HEK293 (cell line): ENCODE results near the gene C16orf86.

Experiments used
- CTCF ChIA-PET: fragments of 350-600 bp; formaldehyde crosslinking; extraction: SDS; loops from one replicate; lab custom pipeline; 2021; ENCODE audit warnings: antibody characterized with exemption; lab: Yijun Ruan, JAX
- POLR2A ChIA-PET: fragments of 300-600 bp; formaldehyde crosslinking; extraction: SDS; loops from one replicate; lab custom pipeline; 2020; ENCODE audit warnings: antibody characterized with exemption, inconsistent platforms; lab: Yijun Ruan, JAX
- H3K27ac ChIP-seq: fragments of 200-500 bp; sonication (Bioruptor generic); 2 replicates; pipeline ENCODE4 v1.5.1; 2014; ENCODE audit warnings: low read depth, low read length, control low read depth, inconsistent platforms; ENCODE audit errors: extremely low read depth
- H3K36me3 ChIP-seq, 2 experiments: fragments of 200-500 bp in 1 of 2; sonication (Bioruptor generic) in 1 of 2; 1 replicate in 1 of 2; 2 replicates in 1 of 2; pipeline ENCODE4 v1.5.1; 2014 to 2017; ENCODE audit warnings: inconsistent platforms in 2 of 2, low read length in 2 of 2; ENCODE audit not compliant: control insufficient read depth in 2 of 2, insufficient read depth in 1 of 2
- H3K4me1 ChIP-seq: fragments of 200-500 bp; sonication (Bioruptor generic); 2 replicates; pipeline ENCODE4 v1.5.1; 2014; ENCODE audit warnings: mild to moderate bottlenecking, low read length, inconsistent platforms; ENCODE audit not compliant: control insufficient read depth, insufficient read depth
- H3K4me3 ChIP-seq: 2 replicates; pipeline ENCODE4 v1.5.1; 2011; ENCODE audit warnings: low read depth, mild to moderate bottlenecking, control low read depth, low read length, moderate library complexity
- H3K9me3 ChIP-seq: fragments of 200-500 bp; sonication (Bioruptor generic); 2 replicates; pipeline ENCODE4 v1.5.1; 2014; ENCODE audit warnings: low read depth, low read length, inconsistent platforms; ENCODE audit not compliant: control insufficient read depth, insufficient read depth
- ATF2 ChIP-seq: fragments of 450-650 bp; formaldehyde crosslinking; IDR thresholded peaks from 2 replicates; pipeline ENCODE4 v1.5.1; 2016; ENCODE audit warnings: missing biosample characterization, missing genetic modification characterization, low read depth
- IKZF3 ChIP-seq: fragments of 450-650 bp; IDR thresholded peaks from 2 replicates; pipeline ENCODE4 v1.5.0; 2018; ENCODE audit warnings: missing biosample characterization, mild to moderate bottlenecking, missing genetic modification characterization, moderate library complexity
- KLF7 ChIP-seq: fragments of 450-650 bp; formaldehyde crosslinking; IDR thresholded peaks from 2 replicates; pipeline ENCODE4 v1.5.1; 2016; ENCODE audit warnings: missing biosample characterization, missing genetic modification characterization, borderline replicate concordance
- MEIS1 ChIP-seq: sonication (generic); formaldehyde crosslinking; IDR thresholded peaks from 2 replicates; pipeline ENCODE4 v1.8.1; 2022; ENCODE audit warnings: missing genetic modification reagents, mild to moderate bottlenecking, borderline replicate concordance
- SETDB1 ChIP-seq: IDR thresholded peaks from one replicate; pipeline ENCODE4 v1.6.1; 2017; ENCODE audit warnings: mild to moderate bottlenecking, low read length, moderate library complexity, mixed read lengths; ENCODE audit not compliant: insufficient read length
- SP2 ChIP-seq: fragments of 450-650 bp; formaldehyde crosslinking; IDR thresholded peaks from 2 replicates; pipeline ENCODE4 v1.5.1; 2016; ENCODE audit warnings: missing biosample characterization, missing genetic modification characterization
- YY2 ChIP-seq: fragments of 450-650 bp; formaldehyde crosslinking; IDR thresholded peaks from 2 replicates; pipeline ENCODE4 v1.5.1; 2016; ENCODE audit warnings: missing biosample characterization, missing genetic modification characterization
- ZBTB8A ChIP-seq: fragments of 450-650 bp; formaldehyde crosslinking; IDR thresholded peaks from 2 replicates; pipeline ENCODE4 v1.5.1; 2016; ENCODE audit warnings: missing biosample characterization, missing genetic modification characterization
- ZFP69B ChIP-seq: fragments of 450-650 bp; formaldehyde crosslinking; IDR thresholded peaks from 2 replicates; pipeline ENCODE4 v1.5.1; 2016; ENCODE audit warnings: missing biosample characterization, missing genetic modification characterization
- ZNF114 ChIP-seq: fragments of 450-650 bp; formaldehyde crosslinking; IDR thresholded peaks from 2 replicates; pipeline ENCODE4 v1.5.0; 2017; ENCODE audit warnings: missing biosample characterization, missing genetic modification characterization
- ZNF133 ChIP-seq: fragments of 450-650 bp; formaldehyde crosslinking; IDR thresholded peaks from 2 replicates; pipeline ENCODE4 v1.5.1; 2016; ENCODE audit warnings: missing biosample characterization, missing genetic modification characterization
- ZNF280D ChIP-seq: fragments of 450-650 bp; formaldehyde crosslinking; IDR thresholded peaks from 2 replicates; pipeline ENCODE4 v1.5.1; 2016; ENCODE audit warnings: missing biosample characterization, missing genetic modification characterization
- ZNF654 ChIP-seq: fragments of 450-650 bp; formaldehyde crosslinking; IDR thresholded peaks from 2 replicates; pipeline ENCODE4 v1.5.1; 2016; ENCODE audit warnings: low read depth, missing biosample characterization, missing genetic modification characterization
- ZNF658 ChIP-seq: fragments of 450-650 bp; formaldehyde crosslinking; IDR thresholded peaks from 2 replicates; pipeline ENCODE4; 2016; ENCODE audit warnings: missing biosample characterization, missing genetic modification characterization
- ZNF837 ChIP-seq: fragments of 450-650 bp; formaldehyde crosslinking; IDR thresholded peaks from 2 replicates; pipeline ENCODE4 v1.5.1; 2016; ENCODE audit warnings: missing biosample characterization, missing genetic modification characterization
- TF ChIP-seq, protein P1 (sequence below): fragments of 450-650 bp; formaldehyde crosslinking; IDR thresholded peaks from 2 replicates; pipeline ENCODE4 v1.5.1; 2017; ENCODE audit warnings: missing biosample characterization, missing genetic modification characterization
- TF ChIP-seq, protein P2 (sequence below): fragments of 450-650 bp; formaldehyde crosslinking; IDR thresholded peaks from 2 replicates; pipeline ENCODE4 v1.5.0; 2017; ENCODE audit warnings: missing biosample characterization, missing genetic modification characterization, borderline replicate concordance
- TF ChIP-seq, protein P3 (sequence below): fragments of 450-650 bp; formaldehyde crosslinking; IDR thresholded peaks from 2 replicates; pipeline ENCODE4 v1.5.1; 2017; ENCODE audit warnings: missing biosample characterization, missing genetic modification characterization
- TF ChIP-seq, protein P4 (sequence below): fragments of 450-650 bp; formaldehyde crosslinking; IDR thresholded peaks from 2 replicates; pipeline ENCODE4 v1.5.1; 2016; ENCODE audit warnings: missing biosample characterization, missing genetic modification characterization

The C16orf86 gene

DNA sequence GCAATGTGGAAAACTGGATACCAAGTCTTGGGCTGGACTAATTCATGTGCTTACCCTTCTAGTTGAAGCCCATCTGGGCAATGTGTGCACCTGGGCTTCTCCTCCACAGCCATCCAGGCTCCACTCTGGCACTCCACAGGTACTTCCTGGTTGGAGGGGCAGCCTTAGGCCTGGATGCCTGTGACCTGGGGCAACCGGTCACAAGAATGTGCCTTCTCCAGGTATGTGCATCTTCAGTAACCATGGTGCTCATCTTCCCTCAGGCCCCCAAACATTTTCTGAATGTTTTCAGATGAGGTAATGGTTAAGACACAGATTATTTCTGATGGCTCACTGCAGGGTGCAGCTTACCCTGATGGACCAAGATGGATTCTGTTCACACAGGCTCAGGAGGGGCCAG lies 11.1 kb downstream of the C16orf86 start:
- peaks cover 0 to 29% of the 10 kb centered on the region in 2 experiments; a peak in 1 of 3 replicates for H3K36me3 ChIP-seq
- TF ChIP-seq ZNF114 (tag by site-specific recombination) (no peak), ZNF280D (tag by site-specific recombination) (no peak), ATF2 (tag by site-specific recombination) (peak; percentile 48), ZFP69B (tag by site-specific recombination) (no peak)
- TF ChIP-seq, protein P1, sequence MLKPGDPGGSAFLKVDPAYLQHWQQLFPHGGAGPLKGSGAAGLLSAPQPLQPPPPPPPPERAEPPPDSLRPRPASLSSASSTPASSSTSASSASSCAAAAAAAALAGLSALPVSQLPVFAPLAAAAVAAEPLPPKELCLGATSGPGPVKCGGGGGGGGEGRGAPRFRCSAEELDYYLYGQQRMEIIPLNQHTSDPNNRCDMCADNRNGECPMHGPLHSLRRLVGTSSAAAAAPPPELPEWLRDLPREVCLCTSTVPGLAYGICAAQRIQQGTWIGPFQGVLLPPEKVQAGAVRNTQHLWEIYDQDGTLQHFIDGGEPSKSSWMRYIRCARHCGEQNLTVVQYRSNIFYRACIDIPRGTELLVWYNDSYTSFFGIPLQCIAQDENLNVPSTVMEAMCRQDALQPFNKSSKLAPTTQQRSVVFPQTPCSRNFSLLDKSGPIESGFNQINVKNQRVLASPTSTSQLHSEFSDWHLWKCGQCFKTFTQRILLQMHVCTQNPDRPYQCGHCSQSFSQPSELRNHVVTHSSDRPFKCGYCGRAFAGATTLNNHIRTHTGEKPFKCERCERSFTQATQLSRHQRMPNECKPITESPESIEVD (tag by site-specific recombination) = no peak
- TF ChIP-seq, protein P2, sequence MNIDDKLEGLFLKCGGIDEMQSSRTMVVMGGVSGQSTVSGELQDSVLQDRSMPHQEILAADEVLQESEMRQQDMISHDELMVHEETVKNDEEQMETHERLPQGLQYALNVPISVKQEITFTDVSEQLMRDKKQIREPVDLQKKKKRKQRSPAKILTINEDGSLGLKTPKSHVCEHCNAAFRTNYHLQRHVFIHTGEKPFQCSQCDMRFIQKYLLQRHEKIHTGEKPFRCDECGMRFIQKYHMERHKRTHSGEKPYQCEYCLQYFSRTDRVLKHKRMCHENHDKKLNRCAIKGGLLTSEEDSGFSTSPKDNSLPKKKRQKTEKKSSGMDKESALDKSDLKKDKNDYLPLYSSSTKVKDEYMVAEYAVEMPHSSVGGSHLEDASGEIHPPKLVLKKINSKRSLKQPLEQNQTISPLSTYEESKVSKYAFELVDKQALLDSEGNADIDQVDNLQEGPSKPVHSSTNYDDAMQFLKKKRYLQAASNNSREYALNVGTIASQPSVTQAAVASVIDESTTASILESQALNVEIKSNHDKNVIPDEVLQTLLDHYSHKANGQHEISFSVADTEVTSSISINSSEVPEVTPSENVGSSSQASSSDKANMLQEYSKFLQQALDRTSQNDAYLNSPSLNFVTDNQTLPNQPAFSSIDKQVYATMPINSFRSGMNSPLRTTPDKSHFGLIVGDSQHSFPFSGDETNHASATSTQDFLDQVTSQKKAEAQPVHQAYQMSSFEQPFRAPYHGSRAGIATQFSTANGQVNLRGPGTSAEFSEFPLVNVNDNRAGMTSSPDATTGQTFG (tag by site-specific recombination) = no peak
- no peaks in the 10 kb centered on the region for H3K9me3 ChIP-seq
- CTCF ChIA-PET = interaction anchor here (0.6 to 1.5 kb wide), 3 partner anchors 41 to 206 kb away, joined by 3 read pairs; partner anchors contain the start of gene GFOD2
- 0 out of 2 replicates have a peak, but pooled peaks cover 3% of the 10 kb centered on the region for H3K4me1 ChIP-seq
- POLR2A ChIA-PET = no interaction called here
- H3K27ac ChIP-seq = no peak overlapping the region
- H3K4me3 ChIP-seq = no peak overlapping the region

GRCh38 chr16:67678354-67679023 lies 11.9 kb downstream of the C16orf86 start:
- Histone ChIP-seq H3K36me3 (peaks cover 0 to 36% of the 10 kb centered on the region in 2 experiments; a peak in 2 of 3 replicates), H3K4me3 (no peak overlapping the region), H3K27ac (no peak overlapping the region), H3K4me1 (0 out of 2 replicates have a peak, but pooled peaks cover 1% of the 10 kb centered on the region), H3K9me3 (no peaks in the 10 kb centered on the region)
- ChIA-PET CTCF (interaction anchor here (0.6 to 2.4 kb wide), 4 partner anchors 41 to 185 kb away, joined by 3 to 6 read pairs (median 3); partner anchors contain the start of gene GFOD2), POLR2A (interaction anchor here (0.8 kb wide), 1 partner anchor 15 kb away, joined by 4 read pairs; no protein-coding TSS in a partner anchor)
- TF ChIP-seq ZNF837 (tag by site-specific recombination) (no peak), MEIS1 (CRISPR knock-in tag) (no peak), IKZF3 (tag by site-specific recombination) (0 out of 2 replicates have a peak, but pooled peaks have one; percentile 13), YY2 (tag by site-specific recombination) (no peak), SETDB1 (no peak), ZNF654 (tag by site-specific recombination) (no peak), KLF7 (tag by site-specific recombination) (peak; percentile 46; the same call in 1 of the 2 replicates), ZNF658 (tag by site-specific recombination) (no peak), ZBTB8A (no peak), SP2 (no peak), ZNF133 (tag by site-specific recombination) (no peak)
- TF ChIP-seq, protein P2 (tag by site-specific recombination) = no peak
- TF ChIP-seq, protein P3, sequence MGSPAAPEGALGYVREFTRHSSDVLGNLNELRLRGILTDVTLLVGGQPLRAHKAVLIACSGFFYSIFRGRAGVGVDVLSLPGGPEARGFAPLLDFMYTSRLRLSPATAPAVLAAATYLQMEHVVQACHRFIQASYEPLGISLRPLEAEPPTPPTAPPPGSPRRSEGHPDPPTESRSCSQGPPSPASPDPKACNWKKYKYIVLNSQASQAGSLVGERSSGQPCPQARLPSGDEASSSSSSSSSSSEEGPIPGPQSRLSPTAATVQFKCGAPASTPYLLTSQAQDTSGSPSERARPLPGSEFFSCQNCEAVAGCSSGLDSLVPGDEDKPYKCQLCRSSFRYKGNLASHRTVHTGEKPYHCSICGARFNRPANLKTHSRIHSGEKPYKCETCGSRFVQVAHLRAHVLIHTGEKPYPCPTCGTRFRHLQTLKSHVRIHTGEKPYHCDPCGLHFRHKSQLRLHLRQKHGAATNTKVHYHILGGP (tag by site-specific recombination) = no peak
- TF ChIP-seq, protein P4, sequence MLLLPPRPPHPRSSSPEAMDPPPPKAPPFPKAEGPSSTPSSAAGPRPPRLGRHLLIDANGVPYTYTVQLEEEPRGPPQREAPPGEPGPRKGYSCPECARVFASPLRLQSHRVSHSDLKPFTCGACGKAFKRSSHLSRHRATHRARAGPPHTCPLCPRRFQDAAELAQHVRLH = 0 out of 2 replicates have a peak, but pooled peaks have one; percentile 14
